Measurements from ENCODE around the gene KCNJ10. TPM values are rescaled to one million over a fixed set of nuclear protein-coding genes. Genes with fewer than 3 reads are reported as not detected.

The KCNJ10 gene
- total and polyA plus RNA-seq, 2 donors (not counting 3 experiments of a cell fraction or from before 2014, with no cell fraction given): not detected

DNA sequence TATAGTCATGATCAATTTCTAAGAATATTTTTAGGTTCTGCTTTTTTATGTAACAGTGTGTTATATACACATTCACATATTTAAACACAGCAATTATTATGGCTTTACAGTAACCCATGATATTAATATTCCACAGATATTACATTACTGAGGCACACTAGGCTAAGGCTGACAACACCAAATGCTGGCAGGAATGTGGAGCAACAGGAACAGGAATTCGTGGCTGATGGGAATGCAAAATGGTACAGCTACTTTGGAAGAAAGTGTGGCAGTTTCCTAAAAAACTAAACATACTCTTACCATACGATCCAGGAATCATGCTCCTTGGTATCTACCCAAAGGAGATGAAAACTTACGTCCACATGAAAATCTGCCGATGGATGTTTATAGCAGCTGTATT is 9.5 kb upstream of the KCNJ10 start:
- no peaks in the 10 kb centered on the region for H3K36me3 ChIP-seq (ENCODE audit: control insufficient read depth in 2 of 2, extremely low read depth in 1 of 2, insufficient read depth in 2 of 2, low read length in 2 of 2)
- BruUV-seq (replicated peaks): no TSS peak
- H3K4me1 ChIP-seq (ENCODE audit: control insufficient read depth, extremely low read depth, insufficient read depth, low read length): no peaks in the 10 kb centered on the region
- POLR2A ChIA-PET: no interaction called here
- H3K4me2 ChIP-seq (ENCODE audit: insufficient read depth, low read length): no peak overlapping the region
- peaks cover 48 to 61% of the 10 kb centered on the region in 2 experiments for H3K27me3 ChIP-seq (ENCODE audit: control insufficient read depth in 2 of 2, insufficient read depth in 2 of 2, low read length in 2 of 2)
- TF ChIP-seq MYC (IDR thresholded peaks at IDR 0.05; ENCODE audit: low read depth, low read length): no peak
- no peak for TF ChIP-seq FOS (IDR thresholded peaks at IDR 0.05; ENCODE audit: borderline replicate concordance, insufficient read depth, low read length)
- TF ChIP-seq GATA2 (IDR thresholded peaks at IDR 0.05; ENCODE audit: insufficient read depth, insufficient read length, low read depth, low read length): no peak
- dilution Hi-C loops (cut with MboI; ENCODE audit: extremely low pct_ligation_motif_present, low sequenced_read_pairs) (no loop called here), intact Hi-C loops (cut with micrococcal nuclease) (no loop called here)
- no peak overlapping the region for H3K27ac ChIP-seq (ENCODE audit: insufficient read depth, low read depth, low read length)
- H4K20me1 ChIP-seq (replicated peaks; ENCODE audit: control insufficient read depth, extremely low read depth, insufficient read depth, low read length): no peaks in the 10 kb centered on the region
- H3K9me3 ChIP-seq (replicated peaks; ENCODE audit: control insufficient read depth, insufficient read depth, low read length): no peaks in the 10 kb centered on the region
- H3K4me3 ChIP-seq (replicated peaks in 1 of 3; ENCODE audit: insufficient read depth in 1 of 3, low read depth in 1 of 3, low read length in 3 of 3): no peak overlapping the region
- no peaks in the 10 kb centered on the region for H3K79me2 ChIP-seq (ENCODE audit: control insufficient read depth, insufficient read depth, low read length)
- no peak overlapping the region for H3K9ac ChIP-seq (replicated peaks; ENCODE audit: extremely low read depth, insufficient read depth, low read length)
- no peak for FAIRE-seq
- CTCF ChIA-PET: interaction anchor here (1.3 to 4.2 kb wide), 14 partner anchors 9 to 946 kb away, joined by 3 to 37 read pairs (median 8); partner anchors contain the start of genes IGSF8 and KCNJ10
- no peak overlapping the region for H2AFZ ChIP-seq (ENCODE audit: low read depth, low read length)
- DNase-seq (ENCODE audit: low read depth, low spot score): no peak
- H3K9me1 ChIP-seq (replicated peaks; ENCODE audit: control insufficient read depth, extremely low read depth, insufficient read depth, low read length): no peaks in the 10 kb centered on the region

DNA sequence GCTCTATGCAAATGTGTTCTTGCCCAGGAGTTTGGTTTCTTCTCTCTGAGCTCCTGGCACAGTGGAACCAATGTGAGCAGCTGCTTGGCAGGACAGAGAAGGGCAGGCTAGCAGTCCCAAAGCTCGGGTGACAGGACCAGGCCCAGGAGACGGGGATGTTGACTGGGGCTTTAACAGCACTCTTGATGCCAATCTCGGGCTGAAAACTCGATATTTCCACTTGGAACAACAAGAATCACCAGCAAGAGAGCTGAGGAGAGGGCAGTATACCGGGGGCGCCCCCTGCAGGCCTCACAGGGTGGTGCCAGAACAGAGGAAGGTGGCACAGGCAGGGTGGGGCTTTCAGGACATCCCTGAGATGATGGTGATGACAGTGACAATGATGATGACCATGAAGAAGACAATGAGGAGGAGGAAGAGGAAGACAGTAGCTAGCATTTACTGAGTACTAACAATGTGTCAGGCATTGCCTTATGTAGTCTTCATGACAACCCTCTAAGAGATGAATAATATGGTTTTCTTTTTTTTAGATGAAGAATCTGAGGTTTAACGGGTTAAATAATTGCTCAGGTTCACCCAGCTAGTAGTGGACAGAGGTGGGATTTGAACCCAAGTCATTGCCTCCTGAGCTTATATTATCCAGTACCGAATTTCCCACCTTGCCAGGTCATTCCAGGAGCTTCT is 8.7 kb upstream of the KCNJ10 start:
- Histone ChIP-seq H3K27ac (ENCODE audit: insufficient read depth, low read depth, low read length) (no peak overlapping the region), H3K4me1 (ENCODE audit: control insufficient read depth, extremely low read depth, insufficient read depth, low read length) (no peaks in the 10 kb centered on the region), H3K79me2 (ENCODE audit: control insufficient read depth, insufficient read depth, low read length) (no peaks in the 10 kb centered on the region), H3K4me3 (replicated peaks in 1 of 3; ENCODE audit: insufficient read depth in 1 of 3, low read depth in 1 of 3, low read length in 3 of 3) (no peak overlapping the region), H2AFZ (ENCODE audit: low read depth, low read length) (no peak overlapping the region), H3K9me1 (replicated peaks; ENCODE audit: control insufficient read depth, extremely low read depth, insufficient read depth, low read length) (no peaks in the 10 kb centered on the region), H3K4me2 (ENCODE audit: insufficient read depth, low read length) (no peak overlapping the region), H3K27me3 (ENCODE audit: control insufficient read depth in 2 of 2, insufficient read depth in 2 of 2, low read length in 2 of 2) (peaks cover 44 to 56% of the 10 kb centered on the region in 2 experiments), H3K9me3 (replicated peaks; ENCODE audit: control insufficient read depth, insufficient read depth, low read length) (no peaks in the 10 kb centered on the region), H4K20me1 (replicated peaks; ENCODE audit: control insufficient read depth, extremely low read depth, insufficient read depth, low read length) (no peaks in the 10 kb centered on the region), H3K36me3 (ENCODE audit: control insufficient read depth in 2 of 2, extremely low read depth in 1 of 2, insufficient read depth in 2 of 2, low read length in 2 of 2) (no peaks in the 10 kb centered on the region), H3K9ac (replicated peaks; ENCODE audit: extremely low read depth, insufficient read depth, low read length) (no peak overlapping the region)
- no TSS peak for BruUV-seq (replicated peaks)
- dilution Hi-C loops (cut with MboI; ENCODE audit: extremely low pct_ligation_motif_present, low sequenced_read_pairs) (no loop called here), intact Hi-C loops (cut with micrococcal nuclease) (loop anchor here (1.0 kb wide), 2 partner anchors 32 to 142 kb away; no protein-coding TSS in a partner anchor)
- CTCF ChIA-PET: interaction anchor here (0.6 to 4.2 kb wide), 28 partner anchors 10 to 945 kb away, joined by 3 to 37 read pairs (median 4); partner anchors contain the start of genes IGSF8 and KCNJ10
- peak; percentile 8 for FAIRE-seq
- DNase-seq (ENCODE audit: low read depth, low spot score): peak; percentile 26
- no peak for TF ChIP-seq JUN (IDR thresholded peaks at IDR 0.05; ENCODE audit: borderline replicate concordance, insufficient read depth, insufficient read length, low read depth)
- TF ChIP-seq, protein P1, sequence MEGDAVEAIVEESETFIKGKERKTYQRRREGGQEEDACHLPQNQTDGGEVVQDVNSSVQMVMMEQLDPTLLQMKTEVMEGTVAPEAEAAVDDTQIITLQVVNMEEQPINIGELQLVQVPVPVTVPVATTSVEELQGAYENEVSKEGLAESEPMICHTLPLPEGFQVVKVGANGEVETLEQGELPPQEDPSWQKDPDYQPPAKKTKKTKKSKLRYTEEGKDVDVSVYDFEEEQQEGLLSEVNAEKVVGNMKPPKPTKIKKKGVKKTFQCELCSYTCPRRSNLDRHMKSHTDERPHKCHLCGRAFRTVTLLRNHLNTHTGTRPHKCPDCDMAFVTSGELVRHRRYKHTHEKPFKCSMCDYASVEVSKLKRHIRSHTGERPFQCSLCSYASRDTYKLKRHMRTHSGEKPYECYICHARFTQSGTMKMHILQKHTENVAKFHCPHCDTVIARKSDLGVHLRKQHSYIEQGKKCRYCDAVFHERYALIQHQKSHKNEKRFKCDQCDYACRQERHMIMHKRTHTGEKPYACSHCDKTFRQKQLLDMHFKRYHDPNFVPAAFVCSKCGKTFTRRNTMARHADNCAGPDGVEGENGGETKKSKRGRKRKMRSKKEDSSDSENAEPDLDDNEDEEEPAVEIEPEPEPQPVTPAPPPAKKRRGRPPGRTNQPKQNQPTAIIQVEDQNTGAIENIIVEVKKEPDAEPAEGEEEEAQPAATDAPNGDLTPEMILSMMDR (IDR thresholded peaks at IDR 0.05; ENCODE audit: extremely low read depth in 1 of 2, insufficient read depth in 1 of 2, low read depth in 1 of 2, low read length in 2 of 2): peak; percentile 80 to 87
- POLR2A ChIA-PET: no interaction called here

Data from endothelial cell of umbilical vein (primary cell).